Inferior parietal cortex (tissue), 1 donor: ENCODE data around the gene WRAP73.
"Not testable (repeated sequence)": the region's sequence is repeated elsewhere in the genome, so short reads cannot be mapped to it uniquely, and the experiment has no call there.

Source experiments
- DNase-seq: peaks from one replicate; pipeline ENCODE4 v3.0.0-alpha.2; 2016; ENCODE audit errors: extremely low spot score

WRAP73 gene

DNA sequence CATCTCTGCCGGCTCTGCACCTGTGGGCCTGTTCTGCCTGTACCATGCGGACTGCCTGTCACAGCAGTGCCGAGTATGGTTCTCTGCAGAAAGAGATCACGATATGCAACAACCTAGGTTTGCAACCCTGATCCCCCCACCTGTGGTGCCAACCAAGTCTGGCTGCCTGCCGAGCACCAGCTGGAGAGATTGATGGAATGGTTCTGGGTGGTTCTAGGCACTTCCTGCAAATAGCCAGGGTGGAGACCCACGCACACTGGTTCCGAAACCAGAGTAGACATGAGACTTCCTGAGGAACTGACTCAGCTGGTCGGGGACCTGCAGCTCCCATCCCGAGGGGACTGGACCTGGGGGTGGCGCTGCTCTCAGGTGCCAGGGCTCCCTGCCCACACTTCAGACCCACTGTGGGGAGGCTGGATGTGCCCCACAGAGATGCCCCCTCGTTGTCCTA is 19.7 kb downstream of the WRAP73 start:
- no peak for DNase-seq

GRCh38 chr1:3629561-3630160 is 20.2 kb downstream of the WRAP73 start:
- DNase-seq, result no peak

GRCh38 chr1:3628445-3628844 is 21.5 kb downstream of the WRAP73 start:
- DNase-seq, result no peak

GRCh38 chr1:3627515-3628253 is 22.2 kb downstream of the WRAP73 start:
- no peak for DNase-seq

- no peak for DNase-seq
These were observed 23.9 kb downstream of the WRAP73 start for GRCh38 chr1:3626025-3626424.

DNA sequence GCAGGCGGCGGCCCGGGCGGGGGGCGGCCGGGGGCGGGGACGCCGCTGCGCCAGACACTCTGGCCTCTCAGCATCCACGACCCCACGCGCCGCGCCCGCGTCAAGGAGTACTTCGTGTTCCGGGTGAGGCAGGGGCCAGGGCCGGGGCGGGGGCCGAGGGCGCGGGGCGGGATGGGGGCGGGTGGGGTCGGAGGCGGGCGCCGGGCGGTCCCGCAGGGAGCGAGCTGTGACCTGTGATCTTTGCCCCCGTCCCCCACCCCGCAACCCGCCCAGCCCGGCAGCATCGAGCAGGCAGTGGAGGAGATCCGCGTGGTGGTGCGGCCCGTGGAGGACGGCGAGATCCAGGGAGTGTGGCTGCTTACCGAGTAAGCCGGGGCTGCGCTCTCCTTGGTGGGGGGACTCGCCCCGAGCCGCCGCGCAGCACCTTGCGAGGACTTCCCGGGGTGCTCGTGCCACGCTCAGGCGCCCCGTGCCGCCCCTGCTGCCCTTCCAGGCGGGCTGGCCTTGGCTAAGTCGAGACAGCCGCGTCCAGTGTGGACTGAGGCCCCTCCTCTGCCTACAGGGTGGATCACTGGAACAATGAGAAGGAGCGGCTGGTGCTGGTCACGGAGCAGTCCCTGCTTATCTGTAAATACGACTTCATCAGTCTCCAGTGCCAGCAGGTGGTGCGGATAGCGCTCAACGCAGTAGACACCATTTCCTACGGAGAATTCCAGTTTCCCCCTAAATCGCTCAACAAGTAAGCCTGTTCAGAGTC is 24.6 kb downstream of the WRAP73 start:
- peak; percentile 21 for DNase-seq

DNA sequence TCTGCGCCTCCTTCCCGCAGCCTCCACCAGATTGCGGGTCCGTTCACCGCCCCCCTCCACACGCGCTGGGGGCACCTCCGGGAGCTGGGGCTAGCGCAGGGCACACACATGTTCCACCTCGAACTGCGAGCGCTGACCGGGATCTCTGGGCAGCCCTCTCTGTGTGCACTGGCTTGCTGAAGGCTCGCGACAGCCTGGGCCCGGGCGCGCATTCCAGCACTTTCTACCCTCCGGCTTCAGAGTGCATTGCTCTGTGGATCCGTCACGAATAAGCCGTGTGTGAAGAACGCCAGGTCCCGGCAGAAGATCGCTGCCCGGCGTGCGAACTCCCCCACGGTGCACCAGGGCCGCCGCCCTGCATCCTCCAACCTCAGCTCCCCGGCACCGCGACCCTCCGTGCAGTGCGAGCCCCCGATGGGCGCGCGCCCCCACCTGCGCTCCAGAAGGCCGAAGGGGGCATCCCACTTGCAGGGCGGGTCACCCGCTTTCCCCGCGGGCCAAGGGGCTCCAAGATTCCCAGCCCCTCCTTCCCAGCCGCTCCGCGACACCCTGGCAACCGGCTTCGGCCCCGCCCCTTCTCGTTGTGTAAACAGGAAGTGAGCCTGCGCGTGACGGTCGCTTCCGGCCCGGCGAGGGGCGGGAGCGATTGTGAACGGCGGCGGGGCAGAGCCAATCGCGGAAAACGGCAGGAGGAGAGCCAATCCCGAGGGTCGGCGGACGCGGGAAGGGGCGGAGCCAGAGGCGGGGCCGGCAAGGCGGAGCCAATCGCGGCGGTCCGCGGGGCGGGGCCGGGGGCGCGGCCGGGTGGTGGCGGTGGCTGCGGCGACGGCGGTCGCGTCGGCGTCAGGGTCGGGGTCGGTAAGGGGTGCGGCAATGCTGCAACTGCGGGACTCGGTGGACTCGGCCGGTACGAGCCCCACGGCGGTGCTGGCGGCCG is 25.4 kb downstream of the WRAP73 start, which contains the start of gene TPRG1L:
Gene TPRG1L (plus strand): TSS at position 816 of the 937 bp plus-strand sequence. CDS start 58 bp downstream, at position 874.
- DNase-seq, result peak; percentile 98

DNA sequence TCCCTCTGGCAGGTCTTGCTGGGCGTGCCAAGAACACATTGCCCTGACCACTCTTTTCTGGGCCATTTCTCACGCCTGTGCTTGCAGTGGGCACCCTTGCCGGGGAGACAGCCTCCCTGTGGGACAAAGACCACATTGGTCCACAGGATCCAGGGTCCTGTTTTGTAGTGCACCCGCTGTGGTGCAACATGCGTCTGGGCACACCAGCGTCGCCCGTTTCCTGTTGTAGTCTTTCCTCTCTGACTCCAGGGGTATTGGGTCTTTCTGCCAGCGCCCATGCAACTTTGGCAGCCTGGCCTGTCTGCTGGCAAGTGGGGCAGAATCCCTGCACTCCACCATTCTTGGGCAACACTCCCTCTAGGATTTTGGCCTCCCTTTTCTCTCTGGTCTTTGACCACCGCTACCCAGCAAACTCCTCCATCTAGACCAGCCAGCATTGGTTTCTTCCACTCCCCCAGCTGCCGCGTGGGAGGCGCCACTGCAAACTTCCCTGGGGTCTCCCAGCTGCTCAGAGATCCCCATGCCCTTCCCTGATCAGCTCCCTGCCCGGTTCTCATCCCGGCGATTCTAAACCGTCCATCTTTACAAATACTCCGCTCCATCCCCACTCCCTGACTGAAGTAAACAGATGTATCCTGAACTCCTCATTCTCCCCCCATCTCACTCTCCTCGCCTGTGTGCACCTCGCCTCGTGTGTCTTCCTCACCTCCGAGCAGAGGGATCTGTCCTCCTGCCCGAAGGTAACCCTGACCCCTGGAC is 26.3 kb downstream of the WRAP73 start:
- no peak for DNase-seq

DNA sequence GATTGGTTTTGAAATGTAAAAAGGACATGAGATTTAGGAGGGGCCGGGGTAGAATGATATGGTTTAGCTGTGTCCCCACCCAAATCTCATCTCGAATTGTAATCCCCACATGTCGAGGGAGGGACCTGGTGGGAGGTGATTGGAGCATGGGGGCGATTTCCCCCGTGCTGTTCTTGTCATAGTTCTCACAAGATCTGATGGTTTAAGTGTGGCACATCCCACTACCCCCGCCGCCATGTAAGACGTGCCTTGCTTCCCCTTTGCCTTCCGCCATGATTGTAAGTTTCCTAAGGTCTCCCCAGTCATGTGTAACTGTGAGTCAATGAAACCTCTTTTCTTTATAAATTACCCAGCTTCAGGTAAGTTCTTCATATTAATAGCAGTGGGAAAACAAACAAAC is 27.8 kb downstream of the WRAP73 start:
- not testable (repeated sequence) for DNase-seq

DNA sequence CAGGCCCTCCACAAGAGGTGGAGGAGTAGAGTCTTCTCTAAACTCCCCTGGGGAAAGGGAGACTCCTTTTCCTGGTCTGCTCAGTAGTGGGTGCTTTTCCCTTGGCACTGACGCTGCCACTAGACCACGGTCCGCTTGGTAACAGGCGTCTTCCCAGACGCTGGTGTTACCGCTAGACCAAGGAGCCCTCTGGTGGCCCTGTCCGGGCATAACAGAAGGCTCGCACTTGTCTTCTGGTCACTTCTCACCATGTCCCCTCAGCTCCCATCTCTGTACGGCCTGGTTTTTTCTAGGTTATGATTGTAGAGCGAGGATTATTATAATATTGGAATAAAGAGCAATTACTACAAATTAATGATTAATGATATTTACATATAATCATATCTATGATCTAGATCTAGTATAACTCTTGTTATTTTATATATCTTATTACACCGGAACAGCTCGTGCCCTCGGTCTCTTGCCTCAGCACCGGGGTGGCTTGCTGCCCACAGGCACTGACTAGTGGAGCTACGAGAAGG is 28.7 kb downstream of the WRAP73 start:
- peak; percentile 50 for DNase-seq

GRCh38 chr1:3620708-3621107 is 29.2 kb downstream of the WRAP73 start:
- DNase-seq, result no peak

GRCh38 chr1:3618881-3619671 is 30.8 kb downstream of the WRAP73 start:
- peak; percentile 90 for DNase-seq

- DNase-seq, result no peak
These were observed 31.4 kb downstream of the WRAP73 start for GRCh38 chr1:3618531-3618880.

DNA sequence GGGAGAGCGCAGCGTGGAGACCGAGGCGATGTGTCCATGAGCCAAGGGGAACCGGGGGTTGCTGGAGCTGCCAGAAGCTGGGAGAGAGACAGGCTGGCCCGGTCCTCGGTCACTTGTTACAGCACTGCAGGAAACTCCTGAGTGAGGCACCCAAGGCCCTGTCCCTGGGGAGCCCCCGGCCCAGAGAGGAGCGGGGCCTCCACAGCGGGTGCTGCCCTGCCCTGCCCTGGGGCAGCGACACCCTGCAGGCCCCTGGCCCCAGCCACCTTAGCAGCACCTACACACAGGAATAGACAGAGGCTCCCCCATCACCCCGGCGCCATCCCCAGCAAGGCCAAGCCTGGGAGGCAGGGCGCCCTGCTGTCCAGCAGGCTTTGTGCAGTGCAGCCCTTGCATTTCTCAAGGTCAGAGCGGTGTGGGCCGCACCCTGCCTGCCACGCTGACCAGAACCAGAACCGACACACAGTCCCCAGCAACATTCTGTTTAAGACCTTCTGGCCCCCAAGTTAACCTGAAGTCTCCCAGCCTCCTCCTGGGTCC is 32.0 kb downstream of the WRAP73 start:
- DNase-seq, result no peak

- DNase-seq, result no peak
These were observed 33.0 kb downstream of the WRAP73 start for GRCh38 chr1:3616861-3617260.

GRCh38 chr1:3614755-3615742 is 34.9 kb downstream of the WRAP73 start:
- no peak for DNase-seq

- DNase-seq, result no peak
These were observed 37.8 kb downstream of the WRAP73 start for GRCh38 chr1:3612123-3612522.
